Caco-2 (cell line): Measurements from ENCODE around the gene PLXNA1. TPM values are rescaled to one million over a fixed set of nuclear protein-coding genes. Genes with fewer than 3 reads are reported as not detected.

Experiments used
- BruUV-seq: library from RNA; stranded (reverse); fragments of 400-500 nt; replicated peaks from 2 replicates; lab custom pipeline; 2021; lab: Mats Ljungman, UMichigan
- CTCF ChIA-PET: fragments of 300-600 bp; sonication (Branson Sonifier 250); formaldehyde crosslinking; loops from one replicate; lab custom pipeline; 2022; ENCODE audit warnings: antibody characterized with exemption; lab: Charles Lee
- POLR2A ChIA-PET: fragments of 300-600 bp; sonication (Branson Sonifier 250); formaldehyde crosslinking; loops from one replicate; lab custom pipeline; 2022; ENCODE audit warnings: antibody characterized with exemption; lab: Charles Lee
- DNase-seq, 2 experiments: peaks; one replicate each; pipeline versions ENCODE4 v3.0.0 to v3.0.0-alpha.2; 2020 to 2022
- H3K27me3 ChIP-seq: replicated peaks from 2 replicates; pipeline ENCODE4 v1.6.0; 2011; ENCODE audit warnings: low read length; ENCODE audit not compliant: control insufficient read depth, insufficient read depth
- H3K36me3 ChIP-seq: 2 replicates; pipeline ENCODE4 v1.5.1; 2011; ENCODE audit warnings: low read length; ENCODE audit not compliant: control insufficient read depth, insufficient read depth
- H3K4me1 ChIP-seq: fragments of 250-450 bp; sonication (Bioruptor Pico); 2 replicates; pipeline ENCODE4 v1.5.1; 2020; ENCODE audit warnings: mild to moderate bottlenecking
- H3K4me3 ChIP-seq: 2 replicates; pipeline ENCODE4 v1.5.1; 2011; ENCODE audit warnings: low read depth, mild to moderate bottlenecking, control low read depth, low read length
- H3K9me3 ChIP-seq: fragments of 250-450 bp; sonication (Bioruptor Pico); 2 replicates; pipeline ENCODE4 v1.5.1; 2020; ENCODE audit warnings: mild to moderate bottlenecking, moderate library complexity
- H3K27ac Mint-ChIP-seq: one replicate; pipeline ENCODE4 v1.8.0; 2022; ENCODE audit warnings: mixed read lengths; ENCODE audit not compliant: unreplicated experiment
- H3K27me3 Mint-ChIP-seq: one replicate; pipeline ENCODE4 v1.8.0; 2022; ENCODE audit warnings: mixed read lengths; ENCODE audit not compliant: insufficient read depth, unreplicated experiment
- H3K36me3 Mint-ChIP-seq: one replicate; pipeline ENCODE4 v1.8.0; 2022; ENCODE audit warnings: mild to moderate bottlenecking, mixed read lengths; ENCODE audit not compliant: insufficient read depth, unreplicated experiment
- H3K4me1 Mint-ChIP-seq: one replicate; pipeline ENCODE4 v1.8.0; 2022; ENCODE audit warnings: low read depth, mixed read lengths; ENCODE audit not compliant: unreplicated experiment
- H3K4me3 Mint-ChIP-seq: one replicate; pipeline ENCODE4 v1.8.0; 2022; ENCODE audit warnings: mild to moderate bottlenecking, moderate library complexity, mixed read lengths; ENCODE audit not compliant: unreplicated experiment
- H3K9me3 Mint-ChIP-seq: one replicate; pipeline ENCODE4 v1.8.0; 2022; ENCODE audit warnings: mixed read lengths; ENCODE audit not compliant: unreplicated experiment
- intact Hi-C: fragments of 100-400 bp; cut with micrococcal nuclease; formaldehyde crosslinking; loops from one replicate; pipeline ENCODE4 v1.10.0; 2022; ENCODE audit not compliant: unreplicated experiment
- total RNA-seq: library from RNA; stranded (reverse); gene quantifications from 2 replicates; pipeline ENCODE4 v1.2.3, GENCODE V29; 2022
- TF ChIP-seq, protein P1 (sequence below), 2 experiments: fragments of 200-600 bp in 1 of 2; IDR thresholded peaks; 1 replicate in 1 of 2; 2 replicates in 1 of 2; pipeline versions ENCODE4 v1.5.1 to v1.8.0; 2011 to 2022; ENCODE audit warnings: antibody characterized with exemption in 1 of 2, control low read depth in 1 of 2, inconsistent platforms in 1 of 2, low read depth in 1 of 2, low read length in 1 of 2, mild to moderate bottlenecking in 1 of 2, moderate library complexity in 1 of 2; ENCODE audit not compliant: insufficient read depth in 1 of 2, severe bottlenecking in 1 of 2, unreplicated experiment in 1 of 2

PLXNA1 gene
- total RNA-seq, 1 experiment from 2014 or later, result 95.1 TPM

DNA sequence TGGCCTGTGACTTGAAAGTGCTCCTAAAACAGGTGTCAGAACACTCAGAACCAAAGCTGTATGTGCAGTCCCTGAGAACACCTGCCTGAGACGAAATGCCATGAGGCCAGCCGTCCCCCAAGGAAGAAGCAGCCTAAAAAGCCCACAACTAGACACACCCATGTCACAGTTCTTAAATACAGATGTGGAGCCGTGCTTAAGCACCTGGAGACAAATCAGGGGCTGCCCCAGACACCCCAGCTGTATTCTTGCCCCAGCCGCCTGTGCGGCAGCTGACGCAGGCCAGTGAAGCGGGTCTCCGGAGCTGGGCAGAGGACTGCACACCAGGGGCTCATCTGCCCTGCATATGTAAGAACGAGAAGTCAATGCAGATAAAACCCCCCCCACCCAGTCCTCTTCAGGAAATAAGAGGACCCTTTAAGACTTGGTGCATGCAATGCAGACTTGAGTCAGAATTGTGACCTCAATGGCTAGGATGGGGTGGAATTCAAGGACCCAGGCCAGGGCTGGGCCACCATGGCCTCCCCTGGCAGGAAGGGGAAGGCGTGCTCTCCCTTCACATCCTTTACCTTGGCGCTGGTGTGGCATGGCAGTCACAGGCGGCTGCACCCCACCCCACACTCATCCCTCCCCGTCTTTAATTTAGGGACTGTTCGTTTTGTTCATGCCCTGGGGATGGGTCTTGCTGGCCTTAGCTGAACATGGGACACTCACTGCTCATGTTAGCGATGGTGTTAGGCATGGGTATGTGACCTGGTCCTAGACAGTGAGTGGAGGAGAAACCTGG lies 27.7 kb upstream of the PLXNA1 start:
- Mint-ChIP-seq H3K9me3 (no peaks in the 10 kb centered on the region), H3K4me1 (peaks cover 3% of the 10 kb centered on the region), H3K4me3 (no peak overlapping the region), H3K36me3 (peaks cover 2% of the 10 kb centered on the region), H3K27ac (no peak overlapping the region), H3K27me3 (no peaks in the 10 kb centered on the region)
- no peak for DNase-seq
- TF ChIP-seq, protein P1, sequence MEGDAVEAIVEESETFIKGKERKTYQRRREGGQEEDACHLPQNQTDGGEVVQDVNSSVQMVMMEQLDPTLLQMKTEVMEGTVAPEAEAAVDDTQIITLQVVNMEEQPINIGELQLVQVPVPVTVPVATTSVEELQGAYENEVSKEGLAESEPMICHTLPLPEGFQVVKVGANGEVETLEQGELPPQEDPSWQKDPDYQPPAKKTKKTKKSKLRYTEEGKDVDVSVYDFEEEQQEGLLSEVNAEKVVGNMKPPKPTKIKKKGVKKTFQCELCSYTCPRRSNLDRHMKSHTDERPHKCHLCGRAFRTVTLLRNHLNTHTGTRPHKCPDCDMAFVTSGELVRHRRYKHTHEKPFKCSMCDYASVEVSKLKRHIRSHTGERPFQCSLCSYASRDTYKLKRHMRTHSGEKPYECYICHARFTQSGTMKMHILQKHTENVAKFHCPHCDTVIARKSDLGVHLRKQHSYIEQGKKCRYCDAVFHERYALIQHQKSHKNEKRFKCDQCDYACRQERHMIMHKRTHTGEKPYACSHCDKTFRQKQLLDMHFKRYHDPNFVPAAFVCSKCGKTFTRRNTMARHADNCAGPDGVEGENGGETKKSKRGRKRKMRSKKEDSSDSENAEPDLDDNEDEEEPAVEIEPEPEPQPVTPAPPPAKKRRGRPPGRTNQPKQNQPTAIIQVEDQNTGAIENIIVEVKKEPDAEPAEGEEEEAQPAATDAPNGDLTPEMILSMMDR (IDR thresholded peaks at IDR 0.05; ENCODE audit: insufficient read depth in 1 of 2, low read depth in 1 of 2, low read length in 1 of 2, severe bottlenecking in 1 of 2, unreplicated experiment in 1 of 2), result no peak
- Histone ChIP-seq H3K4me3 (no peak overlapping the region), H3K36me3 (no peaks in the 10 kb centered on the region; the same call in 1 of the 2 replicates), H3K4me1 (no peaks in the 10 kb centered on the region), H3K9me3 (no peaks in the 10 kb centered on the region), H3K27me3 (no peaks in the 10 kb centered on the region)
- ChIA-PET CTCF (no interaction called here), POLR2A (no interaction called here)
- no TSS peak for BruUV-seq
- intact Hi-C loops, result no loop called here

DNA sequence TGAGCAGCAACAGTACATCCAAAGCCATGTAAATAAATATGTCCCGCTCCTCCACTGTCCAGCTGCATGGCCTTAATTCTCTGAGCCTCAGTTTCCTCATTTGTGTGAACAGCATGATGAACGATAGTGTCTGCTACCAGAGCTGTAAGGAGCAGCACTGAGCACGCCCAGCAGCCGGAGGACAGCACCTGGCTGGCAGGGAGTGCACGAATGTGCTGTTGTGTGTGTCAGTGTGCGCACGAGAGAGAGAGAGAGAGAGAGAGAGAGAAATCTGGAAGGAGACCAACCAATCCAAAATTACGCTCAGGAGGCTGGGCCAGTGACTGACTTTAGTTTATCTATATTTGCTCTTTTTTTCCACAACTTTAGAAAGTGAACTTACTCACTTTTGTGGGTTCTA lies 26.6 kb upstream of the PLXNA1 start:
- intact Hi-C loops, result no loop called here
- no peaks in the 10 kb centered on the region for H3K9me3 Mint-ChIP-seq
- no peaks in the 10 kb centered on the region for H3K27me3 Mint-ChIP-seq
- H3K9me3 ChIP-seq, result no peaks in the 10 kb centered on the region
- no peak overlapping the region for H3K4me3 Mint-ChIP-seq
- no TSS peak for BruUV-seq
- no peak overlapping the region for H3K27ac Mint-ChIP-seq
- no peaks in the 10 kb centered on the region for H3K27me3 ChIP-seq
- ChIA-PET CTCF (no interaction called here), POLR2A (no interaction called here)
- H3K4me1 ChIP-seq, result no peaks in the 10 kb centered on the region
- TF ChIP-seq, protein P1 (IDR thresholded peaks at IDR 0.05; ENCODE audit: insufficient read depth in 1 of 2, low read depth in 1 of 2, low read length in 1 of 2, severe bottlenecking in 1 of 2, unreplicated experiment in 1 of 2), result no peak
- DNase-seq, result no peak
- H3K4me3 ChIP-seq, result no peak overlapping the region
- peaks cover 5% of the 10 kb centered on the region for H3K36me3 Mint-ChIP-seq
- peaks cover 7% of the 10 kb centered on the region for H3K4me1 Mint-ChIP-seq
- H3K36me3 ChIP-seq, result no peaks in the 10 kb centered on the region; the same call in 1 of the 2 replicates

DNA sequence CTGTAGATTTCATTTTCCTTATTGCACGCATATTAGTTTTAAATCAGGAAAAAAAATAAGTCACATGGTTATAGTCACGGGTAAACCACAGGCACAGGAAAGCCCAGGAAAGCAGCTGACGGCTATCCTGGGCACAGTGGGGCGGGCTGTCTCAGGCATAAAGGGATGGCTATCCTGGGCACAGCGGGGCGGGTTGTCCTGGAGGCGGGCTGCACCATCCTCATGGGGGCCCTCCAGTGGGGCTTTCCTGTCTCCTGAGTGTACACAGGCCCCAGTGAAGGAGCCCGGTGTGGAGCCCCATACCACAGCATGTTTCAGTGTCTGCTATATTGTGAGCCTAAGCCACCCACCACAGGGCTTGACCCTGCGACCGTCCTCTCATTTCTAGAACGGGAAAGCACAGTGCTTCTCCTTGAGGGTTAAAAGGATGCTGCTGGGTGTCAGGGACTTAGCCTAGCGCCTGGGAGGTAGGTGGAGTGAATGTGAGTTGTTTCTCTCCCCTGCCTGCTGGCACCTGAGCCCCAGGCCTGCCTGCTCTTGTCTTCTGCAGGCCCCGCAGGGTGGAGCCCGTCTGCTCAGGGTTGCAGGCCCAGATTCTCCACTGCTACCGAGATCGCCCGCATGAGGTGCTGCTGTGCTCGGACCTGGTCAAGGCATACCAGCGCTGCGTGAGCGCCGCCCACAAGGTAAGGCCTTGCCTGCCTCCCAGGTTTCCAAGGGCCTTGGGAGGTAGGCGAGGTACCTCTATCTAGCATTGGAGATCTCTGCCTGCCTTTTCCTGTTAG lies 25.9 kb upstream of the PLXNA1 start:
- no TSS peak for BruUV-seq
- ChIA-PET CTCF (no interaction called here), POLR2A (no interaction called here)
- Histone ChIP-seq H3K36me3 (no peaks in the 10 kb centered on the region; the same call in 1 of the 2 replicates), H3K9me3 (no peaks in the 10 kb centered on the region), H3K4me1 (no peaks in the 10 kb centered on the region), H3K4me3 (no peak overlapping the region), H3K27me3 (no peaks in the 10 kb centered on the region)
- H3K36me3 Mint-ChIP-seq, result peaks cover 5% of the 10 kb centered on the region
- no peak for DNase-seq
- no peaks in the 10 kb centered on the region for H3K9me3 Mint-ChIP-seq
- intact Hi-C loops, result no loop called here
- no peak overlapping the region for H3K27ac Mint-ChIP-seq
- no peaks in the 10 kb centered on the region for H3K27me3 Mint-ChIP-seq
- H3K4me1 Mint-ChIP-seq, result peaks cover 7% of the 10 kb centered on the region
- no peak overlapping the region for H3K4me3 Mint-ChIP-seq
- TF ChIP-seq, protein P1 (IDR thresholded peaks at IDR 0.05; ENCODE audit: insufficient read depth in 1 of 2, low read depth in 1 of 2, low read length in 1 of 2, severe bottlenecking in 1 of 2, unreplicated experiment in 1 of 2), result no peak
